HG03064 (cell line): ENCODE data around the gene PLCB4.

Experiments
- ATAC-seq: cut with Tn5 transposase; IDR thresholded peaks from one replicate; pipeline ENCODE4 v1.9.1; 2021; ENCODE audit warnings: low read depth; ENCODE audit not compliant: unreplicated experiment

Gene PLCB4

GRCh38 chr20:9388813-9389161, 319.9 kb downstream of the PLCB4 start:
- ATAC-seq: no peak

GRCh38 chr20:9389346-9389745, 320.5 kb downstream of the PLCB4 start:
- no peak for ATAC-seq

- no peak for ATAC-seq
Observed at GRCh38 chr20:9390441-9390840, 321.6 kb downstream of the PLCB4 start.

- ATAC-seq: no peak
Observed at GRCh38 chr20:9392892-9393857, 324.3 kb downstream of the PLCB4 start.

- no peak for ATAC-seq
Observed at GRCh38 chr20:9395971-9396370, 327.1 kb downstream of the PLCB4 start.

DNA sequence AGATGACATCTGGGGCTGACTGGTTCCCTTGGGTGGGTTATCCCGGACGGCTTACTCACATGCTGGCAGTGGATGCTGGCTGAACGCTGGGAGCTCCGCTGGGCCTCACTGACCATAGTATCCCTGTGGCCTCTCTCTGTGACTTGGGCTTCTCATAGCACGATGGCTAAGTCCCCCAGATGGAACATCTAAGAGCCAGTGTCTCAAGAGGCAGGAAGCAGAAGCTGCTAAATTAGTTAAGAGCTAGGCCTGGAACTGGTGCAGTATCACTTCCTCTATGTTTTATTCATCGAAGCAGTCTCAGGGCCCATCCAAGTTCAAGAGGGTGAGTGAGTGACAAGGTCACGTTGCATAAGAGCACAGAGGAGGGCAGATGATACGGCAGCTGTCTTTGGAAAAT, 329.0 kb downstream of the PLCB4 start:
- ATAC-seq: no peak

GRCh38 chr20:9398882-9399281, 330.0 kb downstream of the PLCB4 start:
- no peak for ATAC-seq

GRCh38 chr20:9399322-9399721, 330.4 kb downstream of the PLCB4 start:
- ATAC-seq: no peak

DNA sequence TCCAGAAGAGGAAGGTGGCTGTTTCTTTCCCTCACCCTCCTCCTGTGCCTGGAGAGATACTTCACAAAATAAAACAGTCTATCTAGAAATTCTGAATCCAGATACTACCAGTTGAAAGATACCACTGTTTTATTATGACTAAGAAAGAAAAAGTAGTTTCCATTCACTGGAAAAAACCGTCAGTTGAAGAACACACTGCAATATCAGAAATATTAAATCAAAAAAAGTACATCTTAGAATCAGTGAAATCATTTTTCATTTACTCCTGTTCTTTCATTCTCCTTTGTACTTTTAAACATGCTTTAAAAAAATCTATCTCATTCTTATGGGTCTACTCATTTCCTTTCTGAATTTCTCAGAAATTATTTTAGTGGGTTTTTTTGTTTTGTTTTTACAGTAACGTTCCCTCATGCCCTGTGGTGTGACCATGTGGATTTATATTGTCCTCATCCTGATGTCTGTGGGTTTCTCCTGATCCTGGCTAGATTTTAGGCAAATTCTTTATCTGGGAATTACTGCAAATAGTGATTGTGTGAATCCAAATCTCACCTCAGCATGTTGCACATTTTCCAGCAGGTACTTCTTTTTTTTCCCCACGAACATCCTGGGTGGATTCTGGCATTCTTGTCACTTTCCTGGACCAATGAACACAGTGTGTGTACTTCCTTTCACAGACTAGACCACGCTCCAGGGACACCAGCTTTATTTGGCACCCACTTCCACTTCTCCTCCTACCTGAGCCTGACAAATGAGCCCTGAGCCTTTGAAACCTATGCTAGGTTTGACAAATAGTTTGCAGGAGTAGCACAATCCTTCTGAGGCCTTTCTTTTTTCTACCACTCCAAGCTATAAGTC, 331.5 kb downstream of the PLCB4 start:
- ATAC-seq: no peak

- no peak for ATAC-seq
Observed at GRCh38 chr20:9401371-9401770, 332.5 kb downstream of the PLCB4 start.

DNA sequence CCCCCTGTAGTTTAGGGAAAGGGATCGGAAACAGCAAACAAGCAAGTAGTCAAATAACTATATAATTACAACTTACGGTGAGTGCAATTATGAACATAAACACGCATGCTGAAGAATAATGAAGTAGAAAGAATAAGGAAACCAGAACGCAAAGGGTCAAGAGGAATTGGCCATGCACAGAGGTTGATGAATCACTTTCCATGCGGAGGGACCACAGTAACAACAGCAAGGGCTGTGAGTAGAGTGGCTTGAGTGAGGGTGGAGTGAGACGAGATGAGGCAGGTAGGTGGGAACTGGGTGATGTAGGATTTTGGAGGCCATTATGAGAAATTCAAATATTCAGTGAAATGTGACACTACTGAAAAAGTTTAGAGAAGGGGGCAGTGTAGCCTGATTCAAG, 333.3 kb downstream of the PLCB4 start:
- ATAC-seq: no peak

GRCh38 chr20:9402546-9402945, 333.7 kb downstream of the PLCB4 start:
- ATAC-seq: no peak

GRCh38 chr20:9403448-9403847, 334.6 kb downstream of the PLCB4 start:
- no peak for ATAC-seq

GRCh38 chr20:9407805-9408421, 339.0 kb downstream of the PLCB4 start:
- peak; percentile 69 for ATAC-seq

DNA sequence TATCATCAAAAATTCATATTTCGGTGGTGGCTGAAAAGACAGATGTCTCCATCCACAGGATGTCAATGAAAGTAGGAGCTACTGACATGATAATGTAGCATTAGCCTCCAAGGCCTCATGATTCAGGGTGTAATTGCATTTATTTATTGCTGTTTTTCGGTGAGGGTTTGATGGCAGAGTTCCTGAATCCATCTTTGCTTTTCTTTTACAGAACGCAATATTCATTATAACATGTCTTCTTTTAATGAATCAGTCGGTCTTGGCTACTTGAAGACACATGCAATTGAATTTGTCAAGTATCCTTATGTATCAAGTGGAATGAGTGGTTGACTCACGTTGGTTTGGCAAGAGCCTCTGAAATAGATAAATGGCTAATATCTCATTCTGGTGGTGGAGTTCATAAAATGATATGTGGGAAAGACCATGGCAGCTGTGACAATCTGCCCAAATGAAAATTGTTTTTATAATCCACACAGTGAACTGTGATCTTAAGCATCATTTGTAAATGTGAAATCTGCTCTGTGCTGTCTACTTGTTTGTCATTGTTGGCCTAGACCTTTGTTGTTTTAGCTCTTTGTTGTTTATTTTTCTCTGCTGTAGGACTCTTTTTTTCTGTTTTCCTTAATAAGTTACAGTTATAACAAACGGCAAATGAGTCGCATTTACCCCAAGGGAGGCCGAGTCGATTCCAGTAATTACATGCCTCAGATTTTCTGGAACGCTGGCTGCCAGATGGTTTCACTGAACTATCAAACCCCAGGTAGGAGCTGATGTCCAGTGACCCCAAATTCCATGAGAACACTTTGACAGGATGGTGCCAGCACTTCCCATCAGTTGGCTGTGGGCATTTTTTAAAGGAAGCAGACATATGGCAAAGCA, 339.8 kb downstream of the PLCB4 start:
- no peak for ATAC-seq

- no peak for ATAC-seq
Observed at GRCh38 chr20:9409352-9409751, 340.5 kb downstream of the PLCB4 start.

DNA sequence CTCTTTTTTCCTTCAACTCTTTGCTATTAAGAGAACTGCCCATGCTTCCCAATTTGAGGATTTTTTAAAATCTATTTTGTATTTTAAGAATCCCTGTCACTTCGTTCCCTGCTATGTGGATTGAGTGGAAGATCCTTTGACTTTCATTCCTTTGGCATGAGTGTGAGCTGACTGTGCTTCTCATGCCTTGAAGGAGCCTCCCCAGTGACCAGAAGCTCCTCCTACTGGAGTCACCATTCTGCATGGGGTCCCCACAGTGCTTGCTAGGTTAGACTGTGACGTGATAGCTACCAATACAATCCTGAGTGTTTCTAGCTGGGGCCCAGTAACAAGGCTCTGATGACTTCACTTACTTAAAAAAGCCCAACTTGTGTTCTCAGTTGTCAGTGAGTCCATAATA, 341.1 kb downstream of the PLCB4 start:
- no peak for ATAC-seq

DNA sequence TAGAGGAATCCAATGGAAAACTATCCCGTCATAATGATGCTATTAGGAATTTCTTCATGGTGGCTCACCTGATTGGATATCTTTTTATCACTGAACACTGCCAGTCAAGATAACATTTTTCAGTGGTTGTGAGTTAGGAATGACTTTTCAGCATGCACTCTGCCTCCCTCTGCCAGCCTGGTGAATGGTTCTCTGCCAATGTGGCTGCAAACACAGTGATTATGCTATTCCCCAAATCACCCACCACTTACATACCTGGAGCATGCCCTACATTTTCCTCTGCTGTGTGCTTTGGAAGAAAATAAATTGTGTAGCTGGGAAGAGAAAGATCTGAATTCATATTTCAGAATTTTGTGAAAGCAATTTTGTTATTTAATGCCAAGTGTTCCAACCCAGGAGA, 342.9 kb downstream of the PLCB4 start:
- ATAC-seq: no peak

GRCh38 chr20:9412309-9412708, 343.4 kb downstream of the PLCB4 start:
- ATAC-seq: no peak

DNA sequence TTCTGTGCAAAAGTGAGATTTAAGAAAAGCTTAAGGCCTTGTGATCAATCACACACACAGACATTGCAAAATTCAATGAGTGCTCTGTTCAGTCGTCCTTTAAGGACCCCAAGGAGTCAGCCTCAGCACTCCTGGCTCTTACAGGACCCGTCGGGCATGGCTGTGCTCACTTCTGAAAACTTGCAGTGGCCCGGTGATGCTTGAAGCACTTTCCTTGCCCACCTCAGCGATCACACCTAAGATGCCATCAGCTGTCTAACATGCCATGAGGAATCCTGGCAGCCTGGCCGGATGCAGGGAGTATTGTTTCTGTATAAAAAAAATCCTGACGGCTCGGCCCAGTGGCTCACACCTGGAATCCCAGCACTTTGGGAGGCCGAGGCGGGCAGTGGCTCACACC, 344.1 kb downstream of the PLCB4 start:
- ATAC-seq: no peak
